Stomach (tissue), 4 donors: Measurements from ENCODE around the gene HLA-DPB1.

Experiments used
- POLR2A ChIP-seq, 4 donors: fragments of 450-650 bp; IDR thresholded peaks; one replicate each; pipeline ENCODE4 v1.6.1; 2016; ENCODE audit warnings: antibody characterized with exemption in 4 of 4, control low read depth in 2 of 4, mild to moderate bottlenecking in 1 of 4, moderate library complexity in 1 of 4
- POLR2AphosphoS5 ChIP-seq, 3 donors: sonication (generic); formaldehyde crosslinking; IDR thresholded peaks; one replicate each; pipeline ENCODE4 v1.6.1; 2016; ENCODE audit warnings: antibody characterized with exemption in 3 of 3

GRCh38 chr6:33078442-33078841, 2.7 kb downstream of the HLA-DPB1 start:
- TF ChIP-seq POLR2AphosphoS5 (IDR thresholded peaks at IDR 0.05) (no peak), POLR2A (IDR thresholded peaks at IDR 0.05) (no peak)
